HTR-8/SVneo (cell line): Measurements from ENCODE around the gene MST1R.
"Not testable (repeated sequence)": the region's sequence is repeated elsewhere in the genome, so short reads cannot be mapped to it uniquely, and the experiment has no call there.

Source experiments
- DNase-seq: peaks from one replicate; pipeline ENCODE4 v3.0.0; 2011; ENCODE audit warnings: low spot score, mixed read lengths; ENCODE audit not compliant: insufficient read length
- FAIRE-seq: peaks from 2 replicates; lab custom pipeline; 2011; peaks lifted over from hg19 to GRCh38; lab: Jason Lieb, UNC

MST1R gene

GRCh38 chr3:49903451-49904424 lies at the start of gene MST1R:
TSS of gene MST1R (minus strand) at chr3:49903873. CDS start at chr3:49903609, 264 bp downstream.
- no peak for DNase-seq
- no peak for FAIRE-seq

DNA sequence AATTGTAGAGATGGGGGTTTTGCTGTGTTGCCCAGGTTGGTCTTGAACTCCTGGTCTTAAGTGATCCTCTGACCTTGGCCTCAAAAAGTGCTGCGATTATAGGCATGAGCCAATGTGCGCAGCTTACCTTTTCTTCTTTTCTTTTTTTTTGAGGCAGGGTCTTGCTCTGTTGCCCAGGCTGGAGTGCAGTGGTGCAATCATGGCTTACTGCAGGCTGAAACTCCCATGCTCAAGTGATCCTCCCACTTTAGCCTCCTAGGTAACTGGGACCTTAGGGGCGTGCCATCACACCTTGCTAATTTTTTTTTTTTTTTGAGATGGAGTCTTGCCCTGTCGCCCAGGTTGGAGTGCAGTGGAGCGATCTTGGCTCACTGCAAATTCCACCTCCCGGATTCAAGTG lies 49.3 kb upstream of the MST1R start:
- FAIRE-seq (no peak), DNase-seq (no peak)

- no peak for FAIRE-seq
- DNase-seq = no peak
Observed at GRCh38 chr3:49942651-49943050, 39.0 kb upstream of the MST1R start.

- FAIRE-seq = no peak
- no peak for DNase-seq
Observed at GRCh38 chr3:49940667-49941249, 37.1 kb upstream of the MST1R start.

- FAIRE-seq = peak; percentile 94
- peak; percentile 98 for DNase-seq
Observed at GRCh38 chr3:49939858-49940666, 36.4 kb upstream of the MST1R start, which contains the start of gene RBM6. TSS of gene RBM6 (plus strand) at chr3:49940150. CDS start at chr3:49962642, 22,492 bp downstream.

DNA sequence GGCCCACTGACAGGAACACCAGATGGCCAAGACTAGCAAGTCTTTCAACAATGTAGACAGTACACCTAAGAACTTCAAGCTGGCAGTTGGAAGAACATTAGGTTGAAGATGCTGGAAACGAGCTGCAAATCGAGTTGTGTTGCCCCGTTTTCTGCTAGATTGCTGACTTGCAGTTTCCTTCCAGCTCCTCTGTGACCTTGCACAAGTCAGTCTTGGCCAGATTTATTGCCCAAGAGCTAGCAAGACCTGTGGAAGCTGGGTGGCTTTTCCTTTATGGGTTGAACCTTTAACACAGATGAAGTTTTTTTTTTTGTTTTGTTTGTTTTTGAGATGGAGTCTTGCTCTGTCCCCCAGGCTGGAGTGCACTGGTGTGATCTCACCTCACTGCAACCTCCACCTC lies 33.4 kb upstream of the MST1R start:
- DNase-seq (no peak), FAIRE-seq (no peak)

DNA sequence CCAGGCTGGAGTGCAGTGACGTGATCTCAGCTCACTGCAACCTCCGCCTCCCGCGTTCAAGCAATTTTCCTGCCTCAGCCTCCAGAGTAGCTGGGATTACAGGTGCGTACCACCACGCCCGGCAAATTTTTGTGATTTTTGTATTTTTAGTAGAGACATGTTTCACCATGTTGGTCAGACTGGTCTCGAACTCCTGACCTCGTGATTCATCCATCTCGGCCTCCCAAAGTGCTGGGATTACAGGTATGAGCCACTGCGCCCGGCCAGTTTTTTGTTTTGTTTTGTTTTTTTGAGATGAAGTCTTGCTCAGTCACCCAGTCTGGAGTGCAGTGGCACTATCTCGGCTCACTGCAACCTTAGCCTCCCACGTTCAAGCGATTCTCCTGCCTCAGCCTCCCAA lies 28.6 kb upstream of the MST1R start:
- FAIRE-seq, DNase-seq: not testable (repeated sequence)

DNA sequence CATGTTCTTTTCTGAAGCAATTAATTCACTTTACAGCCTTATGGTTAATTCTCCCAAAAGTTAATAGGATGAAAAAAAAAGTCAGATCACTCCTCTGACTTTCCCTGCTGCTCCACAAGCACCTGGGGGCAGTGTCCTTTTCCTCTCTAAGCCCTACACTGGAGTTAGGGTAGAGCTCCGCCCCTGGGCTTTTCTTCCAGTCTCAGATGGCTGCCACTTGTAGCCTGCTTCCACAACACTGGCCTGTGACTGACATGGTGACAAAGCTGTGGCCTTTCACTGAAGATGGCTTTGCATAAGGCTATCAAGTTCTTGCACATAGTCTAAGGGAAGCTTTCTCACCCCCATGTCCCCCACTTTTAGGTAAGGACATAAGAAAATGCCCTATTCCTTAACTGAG lies 27.2 kb upstream of the MST1R start:
- DNase-seq (peak; percentile 40), FAIRE-seq (no peak)

GRCh38 chr3:49930168-49930690 lies 26.6 kb upstream of the MST1R start:
- DNase-seq = no peak
- no peak for FAIRE-seq

DNA sequence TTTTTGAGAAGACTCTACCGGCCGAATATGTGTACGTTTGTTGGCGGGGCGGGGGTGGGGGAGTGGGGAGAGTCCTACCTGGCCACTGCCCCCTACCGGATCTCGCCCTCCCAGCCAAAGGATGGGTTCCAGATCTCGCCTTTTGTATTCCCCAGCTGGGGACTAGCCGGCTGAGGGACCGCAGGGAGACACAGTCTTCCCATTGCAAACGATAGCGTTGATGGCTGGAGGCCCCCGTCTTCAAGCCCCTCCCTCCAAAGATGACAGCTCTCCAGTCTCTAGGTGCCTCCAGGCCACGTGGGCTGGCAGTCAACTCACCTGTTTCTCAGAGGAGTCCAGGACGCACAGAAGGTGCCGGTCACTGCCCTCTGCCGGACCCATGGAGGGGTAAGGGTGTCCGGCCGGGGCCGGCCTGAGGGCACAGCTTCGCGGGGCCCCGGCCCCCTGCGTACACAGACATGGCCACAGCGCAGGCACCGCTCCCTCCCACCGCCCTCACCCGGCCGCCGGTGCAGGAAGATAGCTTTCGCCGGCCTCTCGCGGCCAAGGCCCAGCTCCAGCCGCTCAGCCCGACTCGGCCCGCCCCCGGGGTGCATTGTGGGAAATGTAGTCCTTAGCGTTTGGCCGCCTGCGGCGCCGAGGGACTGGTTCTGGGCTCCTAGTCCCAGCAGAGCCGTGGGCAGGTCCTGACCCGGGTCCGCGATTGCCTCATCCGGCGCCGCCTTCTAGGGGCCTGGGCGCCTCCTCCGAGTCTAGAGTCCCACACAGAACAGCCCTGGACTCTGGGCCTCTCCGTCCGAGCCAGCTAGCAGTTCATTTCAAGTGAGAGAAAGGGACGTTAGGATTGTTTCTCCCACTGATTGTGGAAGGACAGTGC lies 25.9 kb upstream of the MST1R start, which contains the start of gene MON1A:
MON1A (minus strand) TSS at position 521 of the 877 bp plus-strand sequence. CDS start 16,465 bp downstream, outside the sequence.
- DNase-seq (peak; percentile 89), FAIRE-seq (no peak)

DNA sequence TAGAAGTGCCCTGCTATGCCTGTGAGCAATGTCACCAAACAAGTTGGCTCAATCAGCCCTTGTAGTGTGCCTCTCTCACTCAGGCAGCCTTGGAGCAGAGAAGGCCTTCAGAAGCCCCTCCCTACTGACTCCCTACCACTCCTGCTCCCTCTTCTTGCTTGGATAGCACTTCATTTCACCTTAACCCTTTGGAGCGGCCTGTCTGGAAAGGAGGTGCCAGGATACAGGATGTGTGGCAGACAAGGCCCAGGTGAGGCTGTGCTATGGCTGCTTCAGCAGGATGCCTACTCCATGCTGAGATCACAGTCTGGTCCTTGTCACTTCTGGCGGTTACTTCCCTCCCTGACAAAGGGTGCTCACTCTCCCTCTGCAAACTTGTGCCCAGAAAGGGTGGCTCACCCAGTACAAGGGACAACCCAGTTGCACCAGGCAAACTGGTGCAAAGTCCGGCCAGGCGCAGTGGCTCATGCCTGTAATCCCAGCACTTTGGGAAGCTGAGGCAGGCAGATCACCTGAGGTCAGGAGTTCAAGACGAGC lies 24.9 kb upstream of the MST1R start:
- no peak for DNase-seq
- no peak for FAIRE-seq

- FAIRE-seq (no peak), DNase-seq (no peak)
Observed at GRCh38 chr3:49927798-49928197, 24.1 kb upstream of the MST1R start.

DNA sequence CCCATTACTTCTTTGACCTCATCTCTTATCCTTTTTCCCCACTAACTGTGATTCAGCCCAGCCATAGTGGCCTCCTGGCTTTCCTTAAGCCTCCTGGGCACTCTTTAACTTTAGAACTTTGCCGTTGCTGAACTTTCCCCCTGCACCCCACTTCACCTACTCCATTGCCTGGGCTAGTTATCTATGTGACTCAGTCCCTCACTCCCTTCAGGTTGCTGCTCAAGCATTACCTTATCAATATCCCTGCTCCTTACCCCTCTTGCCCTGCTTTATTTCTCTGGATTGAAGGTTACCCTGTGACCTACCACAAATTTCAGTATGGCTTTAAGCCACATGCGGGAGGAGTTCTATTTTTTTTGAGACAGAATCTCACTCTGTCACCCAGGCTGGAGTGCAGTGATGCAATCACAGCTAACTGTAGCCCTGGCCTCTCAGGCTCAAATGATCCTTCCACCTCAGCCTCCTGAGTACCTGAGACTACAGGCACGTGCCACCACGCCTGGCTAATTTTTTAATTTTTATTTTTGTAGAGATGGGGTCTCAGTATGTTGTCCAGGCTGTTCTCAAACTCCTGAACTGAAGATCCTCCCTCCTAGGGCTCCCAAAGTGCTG lies 22.6 kb upstream of the MST1R start:
- no peak for FAIRE-seq
- no peak for DNase-seq

- no peak for FAIRE-seq
- no peak for DNase-seq
Observed at GRCh38 chr3:49925485-49925884, 21.8 kb upstream of the MST1R start.

DNA sequence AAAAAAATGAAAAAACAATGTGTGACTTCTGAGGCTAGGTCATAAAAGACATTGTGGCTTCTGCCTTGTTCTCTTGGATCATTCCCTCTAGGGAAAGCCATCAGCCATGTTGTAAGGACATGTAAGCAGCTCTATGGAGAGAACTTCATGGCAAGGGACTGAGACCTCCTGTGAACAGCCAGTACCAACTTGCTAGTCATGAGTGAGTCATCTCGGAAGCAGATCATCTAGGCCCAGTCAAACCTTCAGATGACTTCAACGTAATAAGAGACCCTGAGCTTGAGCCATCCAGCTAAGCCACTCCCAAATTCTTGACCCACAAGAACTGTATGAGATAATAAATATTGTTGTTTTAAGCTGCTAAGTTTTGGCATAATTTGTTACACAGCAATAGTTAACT lies 21.0 kb upstream of the MST1R start:
- FAIRE-seq = peak; percentile 13
- peak; percentile 64 for DNase-seq

GRCh38 chr3:49917806-49918590 lies 14.3 kb upstream of the MST1R start:
- DNase-seq, FAIRE-seq: not testable (repeated sequence)

DNA sequence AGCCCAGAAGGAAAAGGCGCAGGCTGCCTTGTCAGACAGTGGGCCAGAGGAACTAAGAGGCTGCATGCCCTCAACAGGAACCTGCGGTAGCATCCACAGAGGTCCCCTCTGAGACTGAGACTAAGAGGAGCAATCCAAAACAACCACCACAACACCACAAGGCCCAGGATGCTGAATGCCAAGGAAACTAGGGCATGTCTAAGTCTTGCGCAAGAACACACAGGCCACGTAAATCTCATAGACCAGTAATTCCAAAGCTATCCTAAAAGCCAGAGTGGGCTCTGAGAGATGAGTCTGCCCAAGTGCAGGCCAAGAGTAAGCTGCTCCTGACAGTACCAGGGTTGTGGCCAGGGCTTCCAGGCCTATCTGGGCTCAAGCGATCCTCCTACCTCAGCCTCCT lies 13.0 kb upstream of the MST1R start:
- FAIRE-seq (no peak), DNase-seq (peak; percentile 27)

GRCh38 chr3:49914906-49915305 lies 11.2 kb upstream of the MST1R start:
- no peak for DNase-seq
- FAIRE-seq = no peak
